ENCODE data around the gene COL15A1. TPM values are rescaled to one million over a fixed set of nuclear protein-coding genes. Genes with fewer than 3 reads are reported as not detected.

COL15A1 gene
- total RNA-seq, 1 experiment from 2014 or later: 0.22 TPM

DNA sequence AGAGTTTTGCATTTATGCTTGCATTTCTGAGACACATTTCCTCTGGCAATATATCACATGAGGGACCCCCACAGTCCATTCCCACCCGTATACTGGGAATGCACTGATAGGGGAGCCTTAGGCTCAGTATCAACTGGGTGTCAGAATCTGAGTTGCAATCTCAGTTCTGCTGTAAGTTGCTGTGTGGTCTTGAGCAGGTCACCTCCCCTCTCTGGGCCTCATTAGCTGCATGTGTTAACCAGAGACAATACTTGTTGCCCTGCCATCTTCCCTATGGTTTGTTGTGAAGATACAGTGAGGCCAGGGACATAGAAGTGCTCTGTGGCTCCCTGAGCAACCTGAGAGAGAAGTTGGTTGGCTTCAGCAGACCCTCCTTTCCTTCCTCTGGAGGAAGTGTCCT lies 105.5 kb downstream of the COL15A1 start:
- 0 out of 2 replicates have a peak, but pooled peaks cover 3% of the 10 kb centered on the region for H3K27me3 Mint-ChIP-seq (ENCODE audit: low read depth)
- no peak overlapping the region for H3K4me3 Mint-ChIP-seq
- ATAC-seq (no peak), DNase-seq (ENCODE audit: low spot score) (no peak)
- peaks cover 16% of the 10 kb centered on the region for H3K9me3 Mint-ChIP-seq
- CTCF ChIA-PET: no interaction called here
- H3K27ac Mint-ChIP-seq: no peak overlapping the region
- no peaks in the 10 kb centered on the region for H3K36me3 Mint-ChIP-seq
- TF ChIP-seq TCF7 (CRISPR knock-in tag; IDR thresholded peaks at IDR 0.05; ENCODE audit: low read depth) (no peak), GTF2I (CRISPR knock-in tag; conservative IDR thresholded peaks at IDR 0.05) (no peak), ZBTB21 (CRISPR knock-in tag; IDR thresholded peaks at IDR 0.05; ENCODE audit: borderline replicate concordance) (no peak), JUN (CRISPR knock-in tag; IDR thresholded peaks at IDR 0.05) (no peak), NFATC4 (CRISPR knock-in tag; IDR thresholded peaks at IDR 0.05) (no peak), ATF1 (CRISPR knock-in tag; IDR thresholded peaks at IDR 0.05) (no peak), PRRX2 (CRISPR knock-in tag; IDR thresholded peaks at IDR 0.05) (no peak), EMX1 (CRISPR knock-in tag; IDR thresholded peaks at IDR 0.05) (no peak), FOXP1 (CRISPR knock-in tag; IDR thresholded peaks at IDR 0.05; ENCODE audit: borderline replicate concordance) (no peak), JAZF1 (CRISPR knock-in tag; IDR thresholded peaks at IDR 0.05) (no peak), HMGA2 (CRISPR knock-in tag; IDR thresholded peaks at IDR 0.05) (no peak), CREM (CRISPR knock-in tag; IDR thresholded peaks at IDR 0.05) (no peak), CREB1 (CRISPR knock-in tag; IDR thresholded peaks at IDR 0.05) (no peak), FOXK1 (CRISPR knock-in tag; IDR thresholded peaks at IDR 0.05) (no peak)
- TF ChIP-seq, protein P1, sequence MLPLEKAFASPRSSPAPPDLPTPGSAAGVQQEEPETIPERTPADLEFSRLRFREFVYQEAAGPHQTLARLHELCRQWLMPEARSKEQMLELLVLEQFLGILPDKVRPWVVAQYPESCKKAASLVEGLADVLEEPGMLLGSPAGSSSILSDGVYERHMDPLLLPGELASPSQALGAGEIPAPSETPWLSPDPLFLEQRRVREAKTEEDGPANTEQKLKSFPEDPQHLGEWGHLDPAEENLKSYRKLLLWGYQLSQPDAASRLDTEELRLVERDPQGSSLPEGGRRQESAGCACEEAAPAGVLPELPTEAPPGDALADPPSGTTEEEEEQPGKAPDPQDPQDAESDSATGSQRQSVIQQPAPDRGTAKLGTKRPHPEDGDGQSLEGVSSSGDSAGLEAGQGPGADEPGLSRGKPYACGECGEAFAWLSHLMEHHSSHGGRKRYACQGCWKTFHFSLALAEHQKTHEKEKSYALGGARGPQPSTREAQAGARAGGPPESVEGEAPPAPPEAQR (CRISPR knock-in tag; IDR thresholded peaks at IDR 0.05): no peak
- TF ChIP-seq, protein P2, sequence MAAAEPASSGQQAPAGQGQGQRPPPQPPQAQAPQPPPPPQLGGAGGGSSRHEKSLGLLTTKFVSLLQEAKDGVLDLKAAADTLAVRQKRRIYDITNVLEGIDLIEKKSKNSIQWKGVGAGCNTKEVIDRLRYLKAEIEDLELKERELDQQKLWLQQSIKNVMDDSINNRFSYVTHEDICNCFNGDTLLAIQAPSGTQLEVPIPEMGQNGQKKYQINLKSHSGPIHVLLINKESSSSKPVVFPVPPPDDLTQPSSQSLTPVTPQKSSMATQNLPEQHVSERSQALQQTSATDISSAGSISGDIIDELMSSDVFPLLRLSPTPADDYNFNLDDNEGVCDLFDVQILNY (CRISPR knock-in tag; IDR thresholded peaks at IDR 0.05): no peak
- TF ChIP-seq, protein P3, sequence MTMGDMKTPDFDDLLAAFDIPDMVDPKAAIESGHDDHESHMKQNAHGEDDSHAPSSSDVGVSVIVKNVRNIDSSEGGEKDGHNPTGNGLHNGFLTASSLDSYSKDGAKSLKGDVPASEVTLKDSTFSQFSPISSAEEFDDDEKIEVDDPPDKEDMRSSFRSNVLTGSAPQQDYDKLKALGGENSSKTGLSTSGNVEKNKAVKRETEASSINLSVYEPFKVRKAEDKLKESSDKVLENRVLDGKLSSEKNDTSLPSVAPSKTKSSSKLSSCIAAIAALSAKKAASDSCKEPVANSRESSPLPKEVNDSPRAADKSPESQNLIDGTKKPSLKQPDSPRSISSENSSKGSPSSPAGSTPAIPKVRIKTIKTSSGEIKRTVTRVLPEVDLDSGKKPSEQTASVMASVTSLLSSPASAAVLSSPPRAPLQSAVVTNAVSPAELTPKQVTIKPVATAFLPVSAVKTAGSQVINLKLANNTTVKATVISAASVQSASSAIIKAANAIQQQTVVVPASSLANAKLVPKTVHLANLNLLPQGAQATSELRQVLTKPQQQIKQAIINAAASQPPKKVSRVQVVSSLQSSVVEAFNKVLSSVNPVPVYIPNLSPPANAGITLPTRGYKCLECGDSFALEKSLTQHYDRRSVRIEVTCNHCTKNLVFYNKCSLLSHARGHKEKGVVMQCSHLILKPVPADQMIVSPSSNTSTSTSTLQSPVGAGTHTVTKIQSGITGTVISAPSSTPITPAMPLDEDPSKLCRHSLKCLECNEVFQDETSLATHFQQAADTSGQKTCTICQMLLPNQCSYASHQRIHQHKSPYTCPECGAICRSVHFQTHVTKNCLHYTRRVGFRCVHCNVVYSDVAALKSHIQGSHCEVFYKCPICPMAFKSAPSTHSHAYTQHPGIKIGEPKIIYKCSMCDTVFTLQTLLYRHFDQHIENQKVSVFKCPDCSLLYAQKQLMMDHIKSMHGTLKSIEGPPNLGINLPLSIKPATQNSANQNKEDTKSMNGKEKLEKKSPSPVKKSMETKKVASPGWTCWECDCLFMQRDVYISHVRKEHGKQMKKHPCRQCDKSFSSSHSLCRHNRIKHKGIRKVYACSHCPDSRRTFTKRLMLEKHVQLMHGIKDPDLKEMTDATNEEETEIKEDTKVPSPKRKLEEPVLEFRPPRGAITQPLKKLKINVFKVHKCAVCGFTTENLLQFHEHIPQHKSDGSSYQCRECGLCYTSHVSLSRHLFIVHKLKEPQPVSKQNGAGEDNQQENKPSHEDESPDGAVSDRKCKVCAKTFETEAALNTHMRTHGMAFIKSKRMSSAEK (CRISPR knock-in tag; IDR thresholded peaks at IDR 0.05; ENCODE audit: borderline replicate concordance): no peak
- TF ChIP-seq, protein P4, sequence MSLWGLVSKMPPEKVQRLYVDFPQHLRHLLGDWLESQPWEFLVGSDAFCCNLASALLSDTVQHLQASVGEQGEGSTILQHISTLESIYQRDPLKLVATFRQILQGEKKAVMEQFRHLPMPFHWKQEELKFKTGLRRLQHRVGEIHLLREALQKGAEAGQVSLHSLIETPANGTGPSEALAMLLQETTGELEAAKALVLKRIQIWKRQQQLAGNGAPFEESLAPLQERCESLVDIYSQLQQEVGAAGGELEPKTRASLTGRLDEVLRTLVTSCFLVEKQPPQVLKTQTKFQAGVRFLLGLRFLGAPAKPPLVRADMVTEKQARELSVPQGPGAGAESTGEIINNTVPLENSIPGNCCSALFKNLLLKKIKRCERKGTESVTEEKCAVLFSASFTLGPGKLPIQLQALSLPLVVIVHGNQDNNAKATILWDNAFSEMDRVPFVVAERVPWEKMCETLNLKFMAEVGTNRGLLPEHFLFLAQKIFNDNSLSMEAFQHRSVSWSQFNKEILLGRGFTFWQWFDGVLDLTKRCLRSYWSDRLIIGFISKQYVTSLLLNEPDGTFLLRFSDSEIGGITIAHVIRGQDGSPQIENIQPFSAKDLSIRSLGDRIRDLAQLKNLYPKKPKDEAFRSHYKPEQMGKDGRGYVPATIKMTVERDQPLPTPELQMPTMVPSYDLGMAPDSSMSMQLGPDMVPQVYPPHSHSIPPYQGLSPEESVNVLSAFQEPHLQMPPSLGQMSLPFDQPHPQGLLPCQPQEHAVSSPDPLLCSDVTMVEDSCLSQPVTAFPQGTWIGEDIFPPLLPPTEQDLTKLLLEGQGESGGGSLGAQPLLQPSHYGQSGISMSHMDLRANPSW (CRISPR knock-in tag; conservative IDR thresholded peaks at IDR 0.05; ENCODE audit: low read depth): no peak
- TF ChIP-seq, protein P5, sequence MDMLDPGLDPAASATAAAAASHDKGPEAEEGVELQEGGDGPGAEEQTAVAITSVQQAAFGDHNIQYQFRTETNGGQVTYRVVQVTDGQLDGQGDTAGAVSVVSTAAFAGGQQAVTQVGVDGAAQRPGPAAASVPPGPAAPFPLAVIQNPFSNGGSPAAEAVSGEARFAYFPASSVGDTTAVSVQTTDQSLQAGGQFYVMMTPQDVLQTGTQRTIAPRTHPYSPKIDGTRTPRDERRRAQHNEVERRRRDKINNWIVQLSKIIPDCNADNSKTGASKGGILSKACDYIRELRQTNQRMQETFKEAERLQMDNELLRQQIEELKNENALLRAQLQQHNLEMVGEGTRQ (CRISPR knock-in tag; IDR thresholded peaks at IDR 0.05): no peak
- TF ChIP-seq, protein P6, sequence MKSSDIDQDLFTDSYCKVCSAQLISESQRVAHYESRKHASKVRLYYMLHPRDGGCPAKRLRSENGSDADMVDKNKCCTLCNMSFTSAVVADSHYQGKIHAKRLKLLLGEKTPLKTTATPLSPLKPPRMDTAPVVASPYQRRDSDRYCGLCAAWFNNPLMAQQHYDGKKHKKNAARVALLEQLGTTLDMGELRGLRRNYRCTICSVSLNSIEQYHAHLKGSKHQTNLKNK (CRISPR knock-in tag; IDR thresholded peaks at IDR 0.05): no peak
- H3K4me1 Mint-ChIP-seq: 0 out of 2 replicates have a peak, but pooled peaks cover 9% of the 10 kb centered on the region
- POLR2A ChIA-PET: no interaction called here

Measured in WTC11 (cell line).